Activated CD4-positive, alpha-beta memory T cell treated with anti-CD3 and anti-CD28 coated beads, Interleukin-2, amount 10 ng/mL, durations not matched to agents 7 days and 5 days (primary cell): ENCODE data around the gene SCAMP3. TPM values are rescaled to one million over a fixed set of nuclear protein-coding genes. Genes with fewer than 3 reads are reported as not detected.
"Not testable (repeated sequence)": the region's sequence is repeated elsewhere in the genome, so short reads cannot be mapped to it uniquely, and the experiment has no call there.

ENCODE experiments used
- CTCF ChIA-PET: fragments of 350-600 bp; sonication (Branson Sonifier 250); formaldehyde crosslinking; loops from one replicate; lab custom pipeline; 2021; ENCODE audit warnings: antibody characterized with exemption, inconsistent platforms; lab: Charles Lee
- POLR2A ChIA-PET: fragments of 350-600 bp; sonication (Branson Sonifier 250); formaldehyde crosslinking; loops from one replicate; lab custom pipeline; 2021; ENCODE audit warnings: antibody characterized with exemption; lab: Charles Lee
- DNase-seq: peaks from one replicate; pipeline ENCODE4 v3.0.0-alpha.2; 2020
- H3K27ac Mint-ChIP-seq: one replicate; pipeline ENCODE4 v1.8.0; 2021; ENCODE audit warnings: mild to moderate bottlenecking, mixed read lengths
- H3K27me3 Mint-ChIP-seq: one replicate; pipeline ENCODE4 v1.8.0; 2021; ENCODE audit warnings: mixed read lengths
- H3K36me3 Mint-ChIP-seq: one replicate; pipeline ENCODE4 v1.8.0; 2021; ENCODE audit warnings: low read depth, mixed read lengths
- H3K4me1 Mint-ChIP-seq: one replicate; pipeline ENCODE4 v1.8.0; 2021; ENCODE audit warnings: mixed read lengths
- H3K4me3 Mint-ChIP-seq: one replicate; pipeline ENCODE4 v1.8.0; 2021; ENCODE audit warnings: mild to moderate bottlenecking, mixed read lengths
- H3K9me3 Mint-ChIP-seq: one replicate; pipeline ENCODE4 v1.8.0; 2021; ENCODE audit warnings: mixed read lengths
- total RNA-seq, 2 experiments: library from RNA; stranded (reverse); gene quantifications; one replicate each; pipeline ENCODE4 v1.2.3, GENCODE V29; 2021

Gene SCAMP3
- total RNA-seq, 2 experiments from 2014 or later, result 87.5 to 91.9 TPM

- Mint-ChIP-seq H3K36me3 (peaks cover 40% of the 10 kb centered on the region), H3K27me3 (no peaks in the 10 kb centered on the region), H3K4me3 (no peak overlapping the region), H3K4me1 (peaks cover 54% of the 10 kb centered on the region), H3K9me3 (no peaks in the 10 kb centered on the region), H3K27ac (peak overlapping the region; percentile 93)
- ChIA-PET CTCF (interaction anchor here (0.8 to 2.2 kb wide), 6 partner anchors 11 to 46 kb away, joined by 3 to 6 read pairs (median 5); partner anchors contain the start of genes KRTCAP2 and MTX1), POLR2A (interaction anchor here (0.7 to 2.5 kb wide), 9 partner anchors 8 to 46 kb away, joined by 3 to 15 read pairs (median 3); partner anchors contain the start of genes KRTCAP2, MTX1, THBS3 and TRIM46)
- DNase-seq, result peak; percentile 33
Measured at GRCh38 chr1:155218854-155219591, 43.1 kb downstream of the SCAMP3 start.

- Mint-ChIP-seq H3K36me3 (peaks cover 41% of the 10 kb centered on the region), H3K4me3 (peak overlapping the region; percentile 38), H3K27ac (peak overlapping the region; percentile 97), H3K4me1 (peaks cover 47% of the 10 kb centered on the region)
- POLR2A ChIA-PET, result interaction anchor here (1.2 to 1.5 kb wide), 2 partner anchors 8 to 29 kb away, joined by 4 read pairs; no protein-coding TSS in a partner anchor
- DNase-seq, CTCF ChIA-PET, H3K27me3 Mint-ChIP-seq, H3K9me3 Mint-ChIP-seq: not testable (repeated sequence)
Measured at GRCh38 chr1:155214702-155215101, 47.5 kb downstream of the SCAMP3 start.

- H3K27me3 Mint-ChIP-seq, CTCF ChIA-PET, H3K27ac Mint-ChIP-seq, H3K4me3 Mint-ChIP-seq, H3K9me3 Mint-ChIP-seq, DNase-seq: not testable (repeated sequence)
- H3K4me1 Mint-ChIP-seq, result peaks cover 49% of the 10 kb centered on the region
- H3K36me3 Mint-ChIP-seq, result peaks cover 31% of the 10 kb centered on the region
- POLR2A ChIA-PET, result interaction anchor here (0.9 kb wide), 1 partner anchor 12 kb away, joined by 3 read pairs; no protein-coding TSS in a partner anchor
Measured at GRCh38 chr1:155212051-155212440, 50.1 kb downstream of the SCAMP3 start.

GRCh38 chr1:155211381-155212050 lies 50.6 kb downstream of the SCAMP3 start:
- H3K9me3 Mint-ChIP-seq, H3K27me3 Mint-ChIP-seq, DNase-seq, H3K27ac Mint-ChIP-seq, H3K4me3 Mint-ChIP-seq, CTCF ChIA-PET: not testable (repeated sequence)
- POLR2A ChIA-PET, result interaction anchor here (0.9 kb wide), 1 partner anchor 11 kb away, joined by 3 read pairs; no protein-coding TSS in a partner anchor
- peaks cover 53% of the 10 kb centered on the region for H3K4me1 Mint-ChIP-seq
- H3K36me3 Mint-ChIP-seq, result peaks cover 30% of the 10 kb centered on the region

- peaks cover 49% of the 10 kb centered on the region for H3K4me1 Mint-ChIP-seq
- CTCF ChIA-PET, result interaction anchor here (1.4 to 2.3 kb wide), 2 partner anchors 14 to 38 kb away, joined by 3 to 13 read pairs; partner anchors contain the start of gene KRTCAP2
- peak overlapping the region; percentile 8 for H3K27ac Mint-ChIP-seq
Measured at GRCh38 chr1:155210314-155211104, 51.7 kb downstream of the SCAMP3 start.

GRCh38 chr1:155209312-155209721 lies 52.8 kb downstream of the SCAMP3 start:
- ChIA-PET CTCF (interaction anchor here (0.6 to 5.1 kb wide), 9 partner anchors 15 to 527 kb away, joined by 3 to 58 read pairs (median 3); partner anchors contain the start of gene KRTCAP2), POLR2A (interaction anchor here (0.7 to 4.8 kb wide), 13 partner anchors 10 to 116 kb away, joined by 3 to 87 read pairs (median 12); partner anchors contain the start of genes CLK2, KRTCAP2 and TRIM46)
- peaks cover 40% of the 10 kb centered on the region for H3K4me1 Mint-ChIP-seq
- H3K27me3 Mint-ChIP-seq, result no peaks in the 10 kb centered on the region
- peak overlapping the region; percentile 74 for H3K27ac Mint-ChIP-seq
- peak overlapping the region; percentile 85 for H3K4me3 Mint-ChIP-seq
- no peaks in the 10 kb centered on the region for H3K9me3 Mint-ChIP-seq
- no peak for DNase-seq
- H3K36me3 Mint-ChIP-seq, result peaks cover 12% of the 10 kb centered on the region

More at GRCh38 chr1:155210314-155211104, 51.7 kb downstream of the SCAMP3 start:
- Mint-ChIP-seq H3K36me3 (peaks cover 20% of the 10 kb centered on the region), H3K27me3 (no peaks in the 10 kb centered on the region), H3K4me3 (peak overlapping the region; percentile 85), H3K9me3 (no peaks in the 10 kb centered on the region)
- DNase-seq, result no peak
- POLR2A ChIA-PET, result interaction anchor here (1.5 to 4.8 kb wide), 7 partner anchors 14 to 113 kb away, joined by 3 to 87 read pairs (median 26); a partner anchor contains a TSS

- Mint-ChIP-seq H3K4me3 (peak within 1 kb of the TSS; percentile 85), H3K27me3 (no peaks in the 10 kb centered on the region), H3K36me3 (peaks cover 12% of the 10 kb centered on the region), H3K4me1 (peaks cover 40% of the 10 kb centered on the region), H3K27ac (peak within 1 kb of the TSS; percentile 80), H3K9me3 (no peaks in the 10 kb centered on the region)
- peak; percentile 89 for DNase-seq
- ChIA-PET POLR2A (interaction anchor here (1.0 to 4.8 kb wide), 14 partner anchors 11 to 116 kb away, joined by 3 to 87 read pairs (median 14); partner anchors contain the start of genes CLK2, KRTCAP2 and TRIM46), CTCF (interaction anchor here (0.6 to 5.1 kb wide), 14 partner anchors 11 to 527 kb away, joined by 3 to 58 read pairs (median 4); partner anchors contain the start of gene KRTCAP2)
Measured at GRCh38 chr1:155208541-155209311, 53.4 kb downstream of the SCAMP3 start, which contains the start of gene MTX1. TSS of gene MTX1 (plus strand) at chr1:155208695. CDS start at chr1:155208805, 110 bp downstream.

- ChIA-PET CTCF (interaction anchor here (0.9 to 5.1 kb wide), 12 partner anchors 11 to 116 kb away, joined by 3 to 58 read pairs (median 10); partner anchors contain the start of genes KRTCAP2, RUSC1 and SCAMP3), POLR2A (interaction anchor here (0.6 to 4.8 kb wide), 11 partner anchors 11 to 1074 kb away, joined by 3 to 87 read pairs (median 15); partner anchors contain the start of genes KRTCAP2, SMG5 and TRIM46)
- Mint-ChIP-seq H3K4me1 (peaks cover 40% of the 10 kb centered on the region), H3K9me3 (no peaks in the 10 kb centered on the region), H3K36me3 (peaks cover 12% of the 10 kb centered on the region), H3K4me3 (peak within 1 kb of the TSS; percentile 85), H3K27me3 (no peaks in the 10 kb centered on the region), H3K27ac (peak within 1 kb of the TSS; percentile 80)
- DNase-seq, result no peak
Measured at GRCh38 chr1:155207806-155208540, 54.2 kb downstream of the SCAMP3 start, which contains the start of gene THBS3. TSS of gene THBS3 (minus strand) at chr1:155207897. CDS start at chr1:155207876, 21 bp downstream.

- H3K36me3 Mint-ChIP-seq, result peaks cover 12% of the 10 kb centered on the region
- H3K27me3 Mint-ChIP-seq, result no peaks in the 10 kb centered on the region
- ChIA-PET CTCF (interaction anchor here (0.8 to 5.1 kb wide), 18 partner anchors 9 to 117 kb away, joined by 3 to 58 read pairs (median 8); partner anchors contain the start of genes KRTCAP2, RUSC1 and SCAMP3), POLR2A (interaction anchor here (0.6 to 4.8 kb wide), 16 partner anchors 8 to 1075 kb away, joined by 3 to 87 read pairs (median 4); partner anchors contain the start of genes CLK2, KRTCAP2, SMG5 and TRIM46)
- peak; percentile 92 for DNase-seq
- peak overlapping the region; percentile 79 for H3K27ac Mint-ChIP-seq
- peak overlapping the region; percentile 62 for H3K4me3 Mint-ChIP-seq
- H3K4me1 Mint-ChIP-seq, result peaks cover 40% of the 10 kb centered on the region
- no peaks in the 10 kb centered on the region for H3K9me3 Mint-ChIP-seq
Measured at GRCh38 chr1:155206891-155207805, 55.0 kb downstream of the SCAMP3 start.
